SK-N-MC (cell line): ENCODE results near the gene NUDT22.

Experiments used
- DNase-seq: peaks from one replicate; pipeline ENCODE4 v3.0.0-alpha.2; 2011; ENCODE audit warnings: low read depth, low spot score
- H3K27ac ChIP-seq: fragments of 200-600 bp; sonication (generic); 2 replicates; pipeline ENCODE4 v1.5.1; 2016; ENCODE audit warnings: mixed run types
- H3K36me3 ChIP-seq: fragments of 200-600 bp; sonication (generic); 2 replicates; pipeline ENCODE4 v1.6.1; 2017; ENCODE audit warnings: antibody characterized with exemption, low read length, mixed read lengths; ENCODE audit not compliant: insufficient read depth
- H3K4me3 ChIP-seq: fragments of 200-600 bp; sonication (generic); 2 replicates; pipeline ENCODE4 v1.5.1; 2016
- H3K9ac ChIP-seq: fragments of 200-600 bp; sonication (generic); 2 replicates; pipeline ENCODE4 v1.8.0; 2017; ENCODE audit warnings: mixed run types, mixed read lengths; ENCODE audit not compliant: insufficient read length
- H3K9me3 ChIP-seq: fragments of 200-600 bp; sonication (generic); 2 replicates; pipeline ENCODE4 v1.6.1; 2017; ENCODE audit warnings: low read depth, mild to moderate bottlenecking, antibody characterized with exemption, low read length, moderate library complexity, mixed read lengths
- EZH2 ChIP-seq: fragments of 200-600 bp; sonication (generic); IDR thresholded peaks from one replicate; pipeline ENCODE4 v1.6.1; 2017; ENCODE audit warnings: antibody characterized with exemption
- FOXP2 ChIP-seq: optimal IDR thresholded peaks from 2 replicates; pipeline ENCODE3; 2011; ENCODE audit warnings: mild to moderate bottlenecking, moderate library complexity; ENCODE audit not compliant: insufficient read depth; ENCODE audit errors: extremely low read length, control extremely low read depth
- POLR2AphosphoS5 ChIP-seq: IDR thresholded peaks from 2 replicates; pipeline ENCODE4 v1.6.1; 2012; ENCODE audit warnings: mild to moderate bottlenecking, low read depth, low read length, borderline replicate concordance

The NUDT22 gene

GRCh38 chr11:64275031-64275800, 49.1 kb downstream of the NUDT22 start:
- no peaks in the 10 kb centered on the region; the same call in 1 of the 2 replicates for H3K36me3 ChIP-seq
- TF ChIP-seq FOXP2 (no peak), POLR2AphosphoS5 (no peak)
- H3K9ac ChIP-seq = no peak overlapping the region
- no peaks in the 10 kb centered on the region for H3K9me3 ChIP-seq
- no peak for DNase-seq
- no peak overlapping the region for H3K27ac ChIP-seq
- no peak overlapping the region for H3K4me3 ChIP-seq

- no peaks in the 10 kb centered on the region for H3K9me3 ChIP-seq
- no peak overlapping the region for H3K9ac ChIP-seq
- no peak for DNase-seq
- TF ChIP-seq POLR2AphosphoS5 (no peak), FOXP2 (no peak), EZH2 (no peak)
- H3K4me3 ChIP-seq = no peak overlapping the region
- no peaks in the 10 kb centered on the region; the same call in 1 of the 2 replicates for H3K36me3 ChIP-seq
- no peak overlapping the region for H3K27ac ChIP-seq
Measured at GRCh38 chr11:64275841-64276240, 49.8 kb downstream of the NUDT22 start.

- no peaks in the 10 kb centered on the region for H3K9me3 ChIP-seq
- DNase-seq = no peak
- H3K36me3 ChIP-seq = no peaks in the 10 kb centered on the region; the same call in 1 of the 2 replicates
- no peak overlapping the region for H3K4me3 ChIP-seq
- TF ChIP-seq POLR2AphosphoS5 (no peak), EZH2 (no peak), FOXP2 (no peak)
- H3K27ac ChIP-seq = no peak overlapping the region
- H3K9ac ChIP-seq = no peak overlapping the region
Measured at GRCh38 chr11:64276653-64277431, 50.8 kb downstream of the NUDT22 start.

- Histone ChIP-seq H3K9me3 (no peaks in the 10 kb centered on the region), H3K27ac (no peak overlapping the region), H3K4me3 (no peak overlapping the region), H3K36me3 (no peaks in the 10 kb centered on the region; the same call in 1 of the 2 replicates), H3K9ac (no peak overlapping the region)
- DNase-seq = no peak
- TF ChIP-seq EZH2 = no peak
- TF ChIP-seq FOXP2 = no peak
- no peak for TF ChIP-seq POLR2AphosphoS5
Measured at GRCh38 chr11:64278576-64279190, 52.6 kb downstream of the NUDT22 start.
